IMR-90 (cell line): Measurements from ENCODE around the gene KIAA0513.

ENCODE experiments used
- CTCF ChIP-seq: conservative IDR thresholded peaks from 2 replicates; pipeline ENCODE4 v1.5.1; 2012; ENCODE audit warnings: mild to moderate bottlenecking, low read depth, low read length, improper control_type of control experiment
- MXI1 ChIP-seq: IDR thresholded peaks from 2 replicates; pipeline ENCODE4 v1.6.1; 2012; ENCODE audit warnings: low read depth, mild to moderate bottlenecking, low read length, moderate library complexity, borderline replicate concordance
- POLR2A ChIP-seq: IDR thresholded peaks from 2 replicates; pipeline ENCODE4 v1.6.1; 2012; ENCODE audit warnings: mild to moderate bottlenecking, low read depth, low read length
- SMC3 ChIP-seq: fragments of 150-350 bp; IDR thresholded peaks from 2 replicates; pipeline ENCODE4 v1.6.1; 2016; ENCODE audit warnings: low read depth, mild to moderate bottlenecking, antibody characterized with exemption, low read length, moderate library complexity
- USF2 ChIP-seq: fragments of 150-350 bp; IDR thresholded peaks from 2 replicates; pipeline ENCODE4 v1.6.1; 2017; ENCODE audit warnings: mild to moderate bottlenecking, antibody characterized with exemption, low read length, low read depth

GRCh38 chr16:85045641-85046471 is 18.3 kb downstream of the KIAA0513 start:
- TF ChIP-seq MXI1 (no peak), CTCF (no peak), USF2 (no peak), SMC3 (no peak), POLR2A (no peak)
